IPS DF 19.7 (cell line): Measurements from ENCODE around the gene CEP72.
"Not testable (repeated sequence)": the region's sequence is repeated elsewhere in the genome, so short reads cannot be mapped to it uniquely, and the experiment has no call there.

Experiments
- DNase-seq: peaks from one replicate; pipeline ENCODE4 v3.0.0-alpha.2; 2013; ENCODE audit warnings: low read depth, low spot score

CEP72 gene

DNA sequence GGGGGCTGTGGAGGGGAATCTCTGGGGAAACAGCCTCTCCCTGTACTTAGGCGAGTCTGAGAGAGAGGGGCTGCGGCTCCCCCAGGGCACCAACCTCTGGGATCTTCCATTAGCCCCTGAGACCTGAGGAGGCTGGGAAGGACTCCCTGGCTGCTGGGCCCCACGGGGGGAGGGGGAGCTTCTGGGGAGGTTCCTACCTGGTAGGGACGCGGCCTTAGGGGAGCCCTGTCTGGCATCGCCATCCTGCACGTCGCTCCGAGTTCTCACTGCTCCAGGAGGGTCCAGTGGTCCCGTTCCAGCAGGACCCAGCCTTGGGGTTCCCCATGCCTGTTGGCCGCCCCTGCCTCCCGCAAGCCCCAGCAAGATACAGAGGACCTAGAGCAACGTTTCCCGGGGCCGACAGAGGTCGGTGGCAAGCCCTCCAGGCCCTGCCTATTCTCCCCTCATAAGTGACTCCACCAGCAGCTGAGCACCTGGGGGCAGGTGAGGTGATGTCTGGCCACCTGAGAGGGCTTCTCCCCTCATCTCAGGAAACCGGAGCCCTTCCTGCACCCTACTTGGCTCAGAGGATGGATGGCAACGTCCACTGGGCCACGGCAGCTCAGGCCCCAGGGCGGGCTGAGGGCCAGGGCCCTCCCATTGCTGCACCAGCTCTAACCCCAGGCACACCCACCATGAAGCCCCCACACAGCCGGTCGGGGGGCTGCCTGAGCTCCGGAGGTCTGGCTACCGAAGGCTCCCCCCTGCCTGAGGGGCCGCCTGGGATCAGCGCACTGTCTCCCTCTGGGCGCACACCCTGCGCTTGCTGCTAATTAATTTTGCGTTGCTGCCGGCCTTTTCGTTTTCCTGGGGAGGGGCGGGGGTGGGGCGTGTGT is 58.5 kb downstream of the CEP72 start:
- no peak for DNase-seq

- no peak for DNase-seq
These were observed 59.6 kb downstream of the CEP72 start for GRCh38 chr5:671459-672328.

DNA sequence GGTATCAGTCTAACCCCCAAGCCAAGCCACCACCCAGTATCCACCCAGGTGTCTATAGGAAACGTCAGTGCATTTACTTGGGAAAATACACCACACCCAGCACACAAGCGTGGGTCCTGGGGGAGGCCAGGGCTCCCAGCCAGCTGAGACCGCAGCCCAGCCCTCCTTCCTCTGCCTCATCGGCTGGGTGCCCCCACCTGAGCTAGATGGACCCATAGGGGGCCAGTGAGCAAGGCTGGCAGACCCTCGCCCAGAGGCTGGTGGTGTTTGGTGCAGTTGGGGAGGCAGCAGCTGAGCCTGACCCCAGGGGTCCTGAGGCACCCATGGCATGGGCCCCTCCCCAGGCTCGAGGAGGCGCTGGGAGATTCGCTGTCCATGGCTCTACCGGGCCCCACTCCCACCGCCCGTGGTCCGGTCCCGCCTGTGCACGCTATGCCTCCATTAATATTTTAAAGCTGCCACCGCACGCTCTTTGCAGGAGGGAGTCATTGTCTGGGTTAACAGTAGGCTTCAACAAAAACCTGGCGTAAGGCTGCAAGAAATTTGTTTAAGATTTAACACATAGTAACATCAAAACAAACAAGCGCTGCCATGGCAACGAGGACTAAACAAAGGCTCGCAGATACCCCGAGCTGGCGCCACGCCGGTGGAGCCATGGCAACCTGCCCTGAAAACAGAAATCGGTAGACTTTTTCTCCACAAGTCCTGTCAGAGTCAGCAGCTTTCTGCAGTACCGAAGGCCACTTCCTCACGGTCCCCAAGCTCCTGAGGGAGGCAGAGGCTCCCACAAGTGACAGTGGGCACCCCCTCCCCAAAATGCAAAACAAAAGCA is 60.4 kb downstream of the CEP72 start:
- DNase-seq: peak; percentile 40

DNA sequence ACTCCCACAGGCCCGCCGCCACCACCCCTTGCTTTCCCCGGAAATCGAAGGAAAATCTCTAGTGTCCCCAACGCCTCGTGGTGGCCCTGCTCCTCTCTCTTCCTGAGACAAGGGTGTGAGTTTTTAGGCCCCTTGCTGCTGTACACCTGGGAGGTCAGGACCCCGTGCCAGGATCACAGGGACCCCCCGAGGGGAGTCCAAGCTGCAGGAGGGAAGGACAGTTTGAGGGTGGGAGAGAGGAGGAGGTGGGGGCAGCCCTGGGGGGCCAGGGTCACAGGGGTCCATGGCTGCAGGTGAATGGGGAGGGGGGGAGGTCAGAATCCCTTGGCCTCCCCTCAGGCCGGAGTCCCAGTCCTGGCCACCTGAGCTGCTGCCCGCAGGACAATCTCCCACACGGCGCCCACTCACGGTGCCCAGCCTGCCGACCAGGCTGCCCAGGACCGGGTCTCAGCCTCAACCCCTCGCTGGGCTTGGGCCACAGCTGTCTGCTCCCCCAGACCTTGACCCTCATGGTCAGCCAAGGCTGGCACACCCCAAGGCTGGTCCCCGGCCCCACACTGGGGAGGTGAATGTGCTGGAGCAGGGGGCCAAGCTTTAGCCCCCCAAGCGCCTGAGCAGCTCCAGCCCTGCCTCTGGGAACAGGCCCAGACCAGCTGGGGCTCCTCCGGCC is 61.2 kb downstream of the CEP72 start:
- no peak for DNase-seq

DNA sequence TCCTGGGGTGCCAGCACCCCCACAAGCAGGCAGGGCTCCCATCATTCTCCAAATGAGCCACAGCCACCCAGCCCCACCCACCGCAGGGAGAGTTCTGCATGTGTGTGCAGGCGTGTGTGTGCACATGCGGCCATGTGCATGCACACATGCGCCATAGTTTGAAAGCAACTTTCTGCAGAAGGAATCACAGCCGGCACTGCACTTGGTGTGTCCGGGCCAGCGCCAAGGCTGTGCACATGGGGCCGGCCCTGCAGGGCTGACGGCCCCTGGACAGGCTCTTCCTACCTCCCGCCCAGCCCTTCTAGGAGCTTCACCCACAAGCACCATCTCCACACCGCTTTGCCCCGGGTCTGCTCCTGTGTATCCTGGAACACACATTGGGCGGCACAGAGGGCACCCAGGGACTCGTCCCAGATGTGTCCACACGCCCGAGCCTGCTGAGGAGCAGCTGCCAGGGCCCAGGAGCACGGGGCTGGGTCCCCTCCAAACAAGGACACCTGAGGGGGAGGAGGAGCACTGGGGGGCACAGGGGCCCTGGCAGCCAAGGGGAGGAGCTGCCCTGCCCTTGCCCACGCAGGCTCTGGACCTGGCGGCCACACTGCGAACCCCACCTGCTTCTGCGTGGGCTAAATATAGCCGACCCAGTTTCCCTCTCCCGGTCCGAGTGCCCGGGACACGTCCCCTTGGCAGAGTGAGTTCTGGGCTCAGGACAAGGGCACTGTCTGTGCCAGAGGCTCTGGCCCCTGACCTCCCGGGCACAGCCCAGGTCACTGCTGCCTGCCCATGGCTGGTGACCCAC is 61.9 kb downstream of the CEP72 start:
- DNase-seq: no peak

- DNase-seq: no peak
These were observed 62.5 kb downstream of the CEP72 start for GRCh38 chr5:674630-675011.

DNA sequence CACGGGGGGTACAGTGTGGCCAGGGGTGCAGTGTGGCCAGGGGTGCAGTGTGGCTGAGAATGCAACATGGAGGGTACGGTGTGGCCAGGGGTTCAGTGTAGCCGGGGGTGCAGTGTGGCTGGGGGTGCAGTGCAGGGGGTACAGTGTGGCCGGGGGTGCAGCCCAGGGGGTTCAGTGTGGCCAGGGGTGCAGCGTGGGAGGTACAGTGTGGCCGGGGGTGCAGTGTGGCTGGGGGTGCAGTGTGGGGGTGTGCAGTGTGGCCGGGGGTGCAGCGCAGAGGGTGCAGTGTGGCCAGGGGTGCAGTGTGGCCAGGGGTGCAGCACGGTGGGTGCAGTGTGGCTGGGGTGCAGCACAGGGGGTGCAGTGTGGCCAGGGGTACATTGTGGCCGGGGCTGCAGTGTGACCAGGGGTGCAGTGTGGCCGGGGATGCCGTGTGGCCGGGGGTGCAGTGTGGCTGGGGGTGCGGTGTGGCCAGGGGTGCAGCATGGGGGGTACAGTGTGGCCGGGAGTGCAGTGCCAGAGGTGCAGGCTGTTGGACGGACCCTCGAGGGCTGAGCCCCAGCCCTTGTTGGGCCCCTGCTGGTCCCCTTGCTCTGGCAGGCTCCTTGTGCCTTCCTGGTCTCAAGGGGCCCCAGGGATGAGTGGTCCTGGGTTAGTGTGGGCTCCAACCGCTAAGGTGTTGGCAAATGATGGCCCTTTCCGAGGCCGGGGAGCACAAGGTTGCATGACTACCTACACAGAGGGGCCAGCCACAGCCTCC is 63.2 kb downstream of the CEP72 start:
- no peak for DNase-seq

DNA sequence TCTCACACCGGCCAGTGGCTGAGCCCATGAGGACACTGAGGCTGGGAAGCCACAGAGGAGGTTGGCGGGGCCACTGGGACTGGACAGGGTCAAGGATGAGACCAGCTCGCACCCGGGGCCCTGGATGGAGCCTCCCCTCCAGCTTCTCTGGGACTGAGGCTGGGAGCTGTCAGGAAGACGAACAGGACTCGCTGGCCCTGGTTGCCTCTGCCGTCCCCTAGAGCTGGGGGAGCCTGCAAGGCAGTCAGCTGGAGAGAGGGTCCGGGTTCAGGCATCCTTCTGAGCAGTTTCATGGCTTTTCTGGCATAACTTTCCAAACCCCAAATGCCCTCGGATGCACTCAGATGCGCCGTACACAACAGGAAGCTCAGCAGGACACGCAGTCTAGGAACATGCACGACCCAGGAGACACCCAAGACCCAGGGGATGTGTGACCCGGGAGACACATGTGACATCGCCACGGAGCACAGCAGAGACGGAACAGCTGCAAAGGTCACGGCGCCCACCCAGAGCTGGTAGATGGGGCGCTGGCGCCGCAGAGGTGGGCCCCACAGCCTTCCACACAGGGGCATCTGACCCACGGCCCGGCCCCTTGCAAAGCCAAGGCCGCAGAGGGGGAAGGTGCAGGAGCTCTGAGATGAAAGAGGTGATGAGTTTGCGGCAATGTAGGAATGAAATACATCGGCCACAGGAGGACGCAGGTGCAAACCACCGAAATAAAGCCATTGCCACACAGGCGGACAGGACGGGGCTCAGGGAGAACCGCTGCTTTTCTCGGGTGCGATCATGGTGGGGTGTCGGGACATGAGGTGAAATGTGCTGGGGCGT is 63.9 kb downstream of the CEP72 start:
- DNase-seq: no peak

DNA sequence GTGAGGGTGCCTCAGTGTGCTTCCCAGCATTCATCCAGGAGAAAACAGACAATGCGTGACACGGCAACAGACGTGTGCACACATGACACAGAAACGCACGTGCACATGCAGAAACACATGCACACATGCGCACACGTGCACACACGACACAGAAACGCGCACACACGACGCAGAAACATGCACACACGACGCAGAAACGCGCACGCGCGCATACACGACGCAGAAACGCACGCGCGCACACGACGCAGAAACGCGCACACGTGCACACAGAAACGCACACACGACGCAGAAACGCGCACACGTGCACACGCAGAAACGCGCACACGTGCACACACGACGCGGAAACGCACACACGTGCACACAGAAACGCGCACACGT is 64.5 kb downstream of the CEP72 start:
- no peak for DNase-seq

DNA sequence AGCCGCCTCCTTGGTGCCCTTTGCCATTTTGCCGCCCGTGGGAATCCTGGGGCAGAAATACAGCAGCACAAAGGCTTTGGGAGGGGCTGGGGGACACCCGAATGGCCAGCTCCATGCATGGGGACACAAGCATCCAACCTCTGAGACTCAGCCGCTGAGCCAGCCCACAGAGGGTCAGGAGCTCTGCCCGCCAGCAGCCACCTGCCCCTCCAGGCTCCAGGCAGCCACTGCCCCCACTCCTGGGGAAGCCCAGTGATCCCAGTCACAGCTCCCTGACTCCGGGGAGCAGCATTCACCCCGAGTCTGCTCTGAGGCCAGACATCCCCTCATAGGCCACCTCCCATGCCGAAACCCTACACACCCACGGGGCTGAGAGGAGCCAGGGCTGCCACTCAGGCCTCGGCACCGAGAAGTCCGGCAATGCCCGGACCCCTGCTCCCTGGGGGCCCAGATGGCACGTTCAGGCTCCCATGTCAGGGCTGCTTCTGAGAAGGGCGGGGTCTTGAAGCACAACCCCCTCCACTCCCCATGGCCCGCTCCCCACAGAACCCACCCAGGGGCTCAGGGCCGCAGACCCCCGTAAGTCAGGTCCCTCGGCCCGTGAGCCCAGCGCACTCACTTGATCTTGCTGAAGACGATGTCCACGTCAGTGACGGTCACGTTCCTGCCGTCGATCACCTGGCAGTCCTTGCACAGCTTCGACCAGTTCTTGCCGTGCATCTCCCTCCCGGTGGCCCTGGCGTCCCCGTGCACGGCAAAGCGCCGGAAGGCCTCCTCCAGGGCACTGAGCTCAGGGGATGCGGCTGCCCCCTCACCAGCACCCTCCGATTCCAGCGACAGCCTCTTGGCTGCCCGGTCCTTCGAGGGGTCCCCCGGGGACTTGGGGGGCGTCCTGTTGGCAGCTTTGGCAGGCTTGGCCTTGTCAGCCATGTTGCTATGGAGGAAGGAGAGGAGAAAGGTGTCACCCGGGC is 65.3 kb downstream of the CEP72 start:
- no peak for DNase-seq

DNA sequence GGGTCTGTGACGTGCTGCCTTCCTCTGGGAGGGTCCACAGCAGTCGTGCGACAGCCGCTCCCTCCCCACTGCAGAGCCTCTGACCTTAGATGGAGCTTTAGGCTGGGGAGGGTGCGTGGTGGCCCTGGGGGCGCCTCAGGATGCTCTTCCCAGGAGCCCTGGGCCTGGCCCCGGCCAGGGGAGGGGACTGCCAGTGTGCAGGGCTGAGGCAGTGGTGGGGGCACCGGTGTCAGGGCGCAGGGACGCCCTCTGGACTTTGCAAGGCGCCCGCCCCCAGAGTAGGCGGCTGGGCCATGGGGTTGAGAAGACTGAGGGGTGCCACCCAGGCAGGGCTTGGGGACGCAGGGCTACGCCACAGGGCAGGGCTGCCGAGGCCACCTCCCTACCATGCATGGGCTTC is 66.4 kb downstream of the CEP72 start:
- not testable (repeated sequence) for DNase-seq

GRCh38 chr5:679166-679895 is 67.2 kb downstream of the CEP72 start:
- DNase-seq: not testable (repeated sequence)

GRCh38 chr5:680118-680795 is 68.1 kb downstream of the CEP72 start:
- DNase-seq: not testable (repeated sequence)

- not testable (repeated sequence) for DNase-seq
These were observed 68.7 kb downstream of the CEP72 start for GRCh38 chr5:680836-681235.

DNA sequence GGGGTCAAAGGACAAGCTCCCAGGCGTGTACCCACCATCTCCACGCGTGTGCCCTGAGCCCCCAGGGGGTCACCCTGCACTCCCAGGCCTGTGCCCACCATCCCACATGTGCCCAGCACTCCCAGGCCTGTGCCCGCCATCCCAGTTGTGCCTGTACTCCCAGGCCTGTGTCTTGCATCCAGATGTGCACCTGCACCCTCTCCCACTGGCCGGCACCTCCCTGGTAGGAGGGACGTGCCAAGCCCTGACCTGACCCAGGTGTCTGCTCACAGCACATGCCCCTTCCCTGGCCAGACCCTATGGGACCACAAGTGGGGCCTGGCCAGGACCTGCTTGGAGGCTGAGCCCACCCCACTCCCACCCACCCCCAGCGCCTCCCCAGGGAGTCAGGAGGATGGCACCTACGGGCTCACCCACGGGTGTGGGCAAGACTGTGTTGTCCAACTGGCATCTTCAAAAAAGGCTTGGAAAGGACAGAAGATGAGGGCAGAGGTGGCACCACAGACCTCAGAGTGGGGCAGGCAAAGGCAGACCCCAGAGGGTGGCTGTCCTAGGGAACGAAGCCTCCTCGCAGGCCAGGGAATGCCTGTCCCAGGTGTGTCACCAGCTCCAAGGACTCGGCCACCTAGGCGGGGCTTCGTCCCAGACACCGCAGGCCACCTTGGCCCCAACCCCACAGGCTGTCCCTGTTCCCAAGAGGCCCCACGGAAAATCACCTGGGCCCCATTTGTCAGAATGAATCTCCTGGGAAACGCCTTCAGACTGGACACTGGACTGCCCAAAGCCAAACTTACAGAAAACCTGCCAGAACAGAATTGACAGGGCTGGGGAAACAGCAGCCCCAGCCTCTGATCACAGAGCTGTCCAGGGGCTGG is 69.4 kb downstream of the CEP72 start:
- DNase-seq: not testable (repeated sequence)
